SW480 (cell line): ENCODE measurements around the gene SMAGP.

Source experiments
- DNase-seq: peaks from one replicate; pipeline ENCODE4 v3.0.0-alpha.2; 2016; ENCODE audit warnings: low spot score

The SMAGP gene

GRCh38 chr12:51196547-51196946, 73.7 kb downstream of the SMAGP start:
- DNase-seq = no peak

GRCh38 chr12:51195841-51196240, 74.4 kb downstream of the SMAGP start:
- DNase-seq = no peak
